COR-L47 (cell line): ENCODE measurements around the gene CDH23.

ENCODE experiments used
- DNase-seq: peaks from one replicate; lab custom pipeline; 2025; lab: John Stamatoyannopoulos, UW

CDH23 gene

GRCh38 chr10:71605263-71605962 is 208.7 kb downstream of the CDH23 start:
- no peak for DNase-seq

GRCh38 chr10:71606257-71607081 is 209.7 kb downstream of the CDH23 start:
- DNase-seq: no peak

GRCh38 chr10:71607082-71607443 is 210.3 kb downstream of the CDH23 start:
- no peak for DNase-seq

GRCh38 chr10:71608819-71609768 is 212.4 kb downstream of the CDH23 start:
- peak; percentile 45 for DNase-seq

- no peak for DNase-seq
These were observed 213.9 kb downstream of the CDH23 start for GRCh38 chr10:71610651-71611050.

GRCh38 chr10:71611131-71611530 is 214.4 kb downstream of the CDH23 start:
- no peak for DNase-seq

GRCh38 chr10:71611709-71612422 is 215.1 kb downstream of the CDH23 start:
- no peak for DNase-seq

GRCh38 chr10:71613261-71613777 is 216.6 kb downstream of the CDH23 start:
- DNase-seq: no peak

GRCh38 chr10:71613877-71614276 is 217.2 kb downstream of the CDH23 start:
- no peak for DNase-seq

- DNase-seq: no peak
These were observed 218.2 kb downstream of the CDH23 start for GRCh38 chr10:71614946-71615345.

- DNase-seq: no peak
These were observed 219.0 kb downstream of the CDH23 start for GRCh38 chr10:71615538-71616329.

- DNase-seq: no peak
These were observed 220.3 kb downstream of the CDH23 start for GRCh38 chr10:71616817-71617654.

GRCh38 chr10:71618176-71618575 is 221.5 kb downstream of the CDH23 start:
- no peak for DNase-seq

GRCh38 chr10:71618598-71618997 is 221.9 kb downstream of the CDH23 start:
- no peak for DNase-seq

GRCh38 chr10:71620642-71621041 is 223.9 kb downstream of the CDH23 start:
- no peak for DNase-seq

- no peak for DNase-seq
These were observed 224.8 kb downstream of the CDH23 start for GRCh38 chr10:71621231-71622153.

- no peak for DNase-seq
These were observed 225.4 kb downstream of the CDH23 start for GRCh38 chr10:71622154-71622526.

- no peak for DNase-seq
These were observed 225.9 kb downstream of the CDH23 start for GRCh38 chr10:71622616-71623015.
